Prostate gland (tissue), 2 donors: ENCODE measurements around the gene ZDHHC17.

Experiments used
- CTCF ChIP-seq, 4 experiments: fragments of 200-600 bp in 2 of 4; fragments of 450-650 bp in 2 of 4; sonication (generic) in 2 of 4; IDR thresholded peaks; 1 replicate in 3 of 4; 2 replicates in 1 of 4; pipeline ENCODE4 v1.5.1; 2016 to 2019; ENCODE audit warnings: antibody characterized with exemption in 4 of 4, mild to moderate bottlenecking in 2 of 4, moderate library complexity in 2 of 4
- POLR2A ChIP-seq: fragments of 450-650 bp; IDR thresholded peaks from one replicate; pipeline ENCODE4 v1.6.1; 2016; ENCODE audit warnings: antibody characterized with exemption, mild to moderate bottlenecking
- POLR2AphosphoS5 ChIP-seq: sonication (generic); formaldehyde crosslinking; IDR thresholded peaks from one replicate; pipeline ENCODE4 v1.6.1; 2017; ENCODE audit warnings: antibody characterized with exemption

- no peak for TF ChIP-seq POLR2A
- TF ChIP-seq CTCF (IDR thresholded peaks at IDR 0.05) = no peak
- TF ChIP-seq POLR2AphosphoS5 = no peak
Observed at GRCh38 chr12:76866726-76867125, 102.8 kb downstream of the ZDHHC17 start.
